Testis (tissue), 2 donors: ENCODE results near the gene CYYR1.

ENCODE experiments used
- POLR2A ChIP-seq: fragments of 450-650 bp; IDR thresholded peaks from one replicate; pipeline ENCODE4 v1.6.1; 2017; ENCODE audit warnings: antibody characterized with exemption, mild to moderate bottlenecking, moderate library complexity
- TF ChIP-seq, protein P1 (sequence below), 3 experiments: fragments of 450-650 bp in 2 of 3; fragments of 200-600 bp in 1 of 3; sonication (generic) in 1 of 3; IDR thresholded peaks; one replicate each; pipeline ENCODE4 v1.5.1; 2016 to 2019; ENCODE audit warnings: antibody characterized with exemption in 3 of 3, mild to moderate bottlenecking in 2 of 3, moderate library complexity in 1 of 3

DNA sequence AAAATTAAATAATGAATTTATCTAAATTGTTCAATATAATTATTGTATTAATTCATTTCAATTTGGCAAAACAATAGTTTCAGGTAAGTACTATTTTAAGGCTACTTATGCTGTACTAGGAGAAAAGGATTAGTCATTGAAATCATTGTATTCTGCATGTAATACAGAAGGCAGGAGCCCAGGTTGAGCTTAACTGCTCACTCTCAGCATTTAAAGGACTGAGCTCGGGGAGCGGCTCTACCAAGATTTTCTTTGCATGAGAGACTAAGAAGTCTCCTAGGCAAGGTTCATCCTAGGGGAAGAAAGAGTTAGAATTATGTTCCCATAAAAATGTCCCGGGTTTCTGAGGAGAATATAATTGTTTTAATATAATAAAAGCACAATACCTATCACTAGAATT lies 112.5 kb downstream of the CYYR1 start:
- TF ChIP-seq, protein P1, sequence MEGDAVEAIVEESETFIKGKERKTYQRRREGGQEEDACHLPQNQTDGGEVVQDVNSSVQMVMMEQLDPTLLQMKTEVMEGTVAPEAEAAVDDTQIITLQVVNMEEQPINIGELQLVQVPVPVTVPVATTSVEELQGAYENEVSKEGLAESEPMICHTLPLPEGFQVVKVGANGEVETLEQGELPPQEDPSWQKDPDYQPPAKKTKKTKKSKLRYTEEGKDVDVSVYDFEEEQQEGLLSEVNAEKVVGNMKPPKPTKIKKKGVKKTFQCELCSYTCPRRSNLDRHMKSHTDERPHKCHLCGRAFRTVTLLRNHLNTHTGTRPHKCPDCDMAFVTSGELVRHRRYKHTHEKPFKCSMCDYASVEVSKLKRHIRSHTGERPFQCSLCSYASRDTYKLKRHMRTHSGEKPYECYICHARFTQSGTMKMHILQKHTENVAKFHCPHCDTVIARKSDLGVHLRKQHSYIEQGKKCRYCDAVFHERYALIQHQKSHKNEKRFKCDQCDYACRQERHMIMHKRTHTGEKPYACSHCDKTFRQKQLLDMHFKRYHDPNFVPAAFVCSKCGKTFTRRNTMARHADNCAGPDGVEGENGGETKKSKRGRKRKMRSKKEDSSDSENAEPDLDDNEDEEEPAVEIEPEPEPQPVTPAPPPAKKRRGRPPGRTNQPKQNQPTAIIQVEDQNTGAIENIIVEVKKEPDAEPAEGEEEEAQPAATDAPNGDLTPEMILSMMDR (IDR thresholded peaks at IDR 0.05), result no peak
- no peak for TF ChIP-seq POLR2A
